ENCODE measurements around the gene KL.

DNA sequence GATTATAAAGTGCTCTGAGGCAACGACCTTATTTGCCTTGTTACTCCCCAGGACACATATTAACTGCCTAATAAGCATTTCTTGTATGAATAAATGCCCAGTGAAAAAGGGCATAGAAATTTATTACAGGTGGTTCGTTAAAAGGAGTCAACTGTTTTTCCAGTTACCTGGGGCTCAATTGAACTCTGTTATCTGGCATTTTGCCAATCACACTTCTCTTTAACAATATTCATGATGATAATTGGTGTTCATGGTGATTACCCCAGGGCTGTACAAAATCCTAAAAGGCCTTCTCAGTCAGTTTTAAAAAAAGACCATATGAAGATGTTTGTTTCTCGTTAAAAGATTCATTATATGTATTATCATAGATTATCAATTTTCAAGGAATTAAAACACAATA, 57.1 kb downstream of the KL start:
- TF ChIP-seq, protein P1, sequence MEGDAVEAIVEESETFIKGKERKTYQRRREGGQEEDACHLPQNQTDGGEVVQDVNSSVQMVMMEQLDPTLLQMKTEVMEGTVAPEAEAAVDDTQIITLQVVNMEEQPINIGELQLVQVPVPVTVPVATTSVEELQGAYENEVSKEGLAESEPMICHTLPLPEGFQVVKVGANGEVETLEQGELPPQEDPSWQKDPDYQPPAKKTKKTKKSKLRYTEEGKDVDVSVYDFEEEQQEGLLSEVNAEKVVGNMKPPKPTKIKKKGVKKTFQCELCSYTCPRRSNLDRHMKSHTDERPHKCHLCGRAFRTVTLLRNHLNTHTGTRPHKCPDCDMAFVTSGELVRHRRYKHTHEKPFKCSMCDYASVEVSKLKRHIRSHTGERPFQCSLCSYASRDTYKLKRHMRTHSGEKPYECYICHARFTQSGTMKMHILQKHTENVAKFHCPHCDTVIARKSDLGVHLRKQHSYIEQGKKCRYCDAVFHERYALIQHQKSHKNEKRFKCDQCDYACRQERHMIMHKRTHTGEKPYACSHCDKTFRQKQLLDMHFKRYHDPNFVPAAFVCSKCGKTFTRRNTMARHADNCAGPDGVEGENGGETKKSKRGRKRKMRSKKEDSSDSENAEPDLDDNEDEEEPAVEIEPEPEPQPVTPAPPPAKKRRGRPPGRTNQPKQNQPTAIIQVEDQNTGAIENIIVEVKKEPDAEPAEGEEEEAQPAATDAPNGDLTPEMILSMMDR (IDR thresholded peaks at IDR 0.05): no peak
- no peak for TF ChIP-seq KAT7 (CRISPR knock-in tag; IDR thresholded peaks at IDR 0.05; ENCODE audit: borderline replicate concordance)
- TF ChIP-seq, protein P2, sequence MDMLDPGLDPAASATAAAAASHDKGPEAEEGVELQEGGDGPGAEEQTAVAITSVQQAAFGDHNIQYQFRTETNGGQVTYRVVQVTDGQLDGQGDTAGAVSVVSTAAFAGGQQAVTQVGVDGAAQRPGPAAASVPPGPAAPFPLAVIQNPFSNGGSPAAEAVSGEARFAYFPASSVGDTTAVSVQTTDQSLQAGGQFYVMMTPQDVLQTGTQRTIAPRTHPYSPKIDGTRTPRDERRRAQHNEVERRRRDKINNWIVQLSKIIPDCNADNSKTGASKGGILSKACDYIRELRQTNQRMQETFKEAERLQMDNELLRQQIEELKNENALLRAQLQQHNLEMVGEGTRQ (CRISPR knock-in tag; IDR thresholded peaks at IDR 0.05): no peak
- no peak for TF ChIP-seq CBFB (CRISPR knock-in tag; IDR thresholded peaks at IDR 0.05; ENCODE audit: low read depth)
- TF ChIP-seq CREB1 (CRISPR knock-in tag; IDR thresholded peaks at IDR 0.05): no peak
- TF ChIP-seq ZBTB21 (CRISPR knock-in tag; IDR thresholded peaks at IDR 0.05; ENCODE audit: borderline replicate concordance): no peak
- no peak for TF ChIP-seq FOXK1 (CRISPR knock-in tag; IDR thresholded peaks at IDR 0.05)
- TF ChIP-seq CREM (CRISPR knock-in tag; IDR thresholded peaks at IDR 0.05): no peak
- no peak for TF ChIP-seq IRF2 (CRISPR knock-in tag; IDR thresholded peaks at IDR 0.05; ENCODE audit: borderline replicate concordance, low read depth)
- TF ChIP-seq OVOL2 (CRISPR knock-in tag; IDR thresholded peaks at IDR 0.05; ENCODE audit: borderline replicate concordance): no peak
- TF ChIP-seq, protein P3, sequence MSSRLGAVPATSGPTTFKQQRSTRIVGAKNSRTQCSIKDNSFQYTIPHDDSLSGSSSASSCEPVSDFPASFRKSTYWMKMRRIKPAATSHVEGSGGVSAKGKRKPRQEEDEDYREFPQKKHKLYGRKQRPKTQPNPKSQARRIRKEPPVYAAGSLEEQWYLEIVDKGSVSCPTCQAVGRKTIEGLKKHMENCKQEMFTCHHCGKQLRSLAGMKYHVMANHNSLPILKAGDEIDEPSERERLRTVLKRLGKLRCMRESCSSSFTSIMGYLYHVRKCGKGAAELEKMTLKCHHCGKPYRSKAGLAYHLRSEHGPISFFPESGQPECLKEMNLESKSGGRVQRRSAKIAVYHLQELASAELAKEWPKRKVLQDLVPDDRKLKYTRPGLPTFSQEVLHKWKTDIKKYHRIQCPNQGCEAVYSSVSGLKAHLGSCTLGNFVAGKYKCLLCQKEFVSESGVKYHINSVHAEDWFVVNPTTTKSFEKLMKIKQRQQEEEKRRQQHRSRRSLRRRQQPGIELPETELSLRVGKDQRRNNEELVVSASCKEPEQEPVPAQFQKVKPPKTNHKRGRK (CRISPR knock-in tag; IDR thresholded peaks at IDR 0.05; ENCODE audit: borderline replicate concordance): no peak
- TF ChIP-seq ELF4 (CRISPR knock-in tag; IDR thresholded peaks at IDR 0.05; ENCODE audit: low read depth): no peak
- TF ChIP-seq, protein P4, sequence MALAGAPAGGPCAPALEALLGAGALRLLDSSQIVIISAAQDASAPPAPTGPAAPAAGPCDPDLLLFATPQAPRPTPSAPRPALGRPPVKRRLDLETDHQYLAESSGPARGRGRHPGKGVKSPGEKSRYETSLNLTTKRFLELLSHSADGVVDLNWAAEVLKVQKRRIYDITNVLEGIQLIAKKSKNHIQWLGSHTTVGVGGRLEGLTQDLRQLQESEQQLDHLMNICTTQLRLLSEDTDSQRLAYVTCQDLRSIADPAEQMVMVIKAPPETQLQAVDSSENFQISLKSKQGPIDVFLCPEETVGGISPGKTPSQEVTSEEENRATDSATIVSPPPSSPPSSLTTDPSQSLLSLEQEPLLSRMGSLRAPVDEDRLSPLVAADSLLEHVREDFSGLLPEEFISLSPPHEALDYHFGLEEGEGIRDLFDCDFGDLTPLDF (CRISPR knock-in tag; IDR thresholded peaks at IDR 0.05): no peak
